Activated T-cell treated with anti-CD3 and anti-CD28 coated beads, Interleukin-2, amount 50 U/mL, for 24 hours (primary cell): Measurements from ENCODE around the gene TAF10.

Experiments used
- DNase-seq: peaks from one replicate; pipeline ENCODE4 v3.0.0-alpha.2; 2020
- H3K27ac Mint-ChIP-seq: 2 replicates; pipeline ENCODE4 v1.8.0; 2020; ENCODE audit warnings: mild to moderate bottlenecking, mixed read lengths
- H3K27me3 Mint-ChIP-seq: 2 replicates; pipeline ENCODE4 v1.8.0; 2020; ENCODE audit warnings: mixed read lengths
- H3K36me3 Mint-ChIP-seq: 2 replicates; pipeline ENCODE4 v1.8.0; 2020; ENCODE audit warnings: low read depth, mixed read lengths
- H3K4me1 Mint-ChIP-seq: 2 replicates; pipeline ENCODE4 v1.8.0; 2020; ENCODE audit warnings: low read depth, mixed read lengths
- H3K4me3 Mint-ChIP-seq: 2 replicates; pipeline ENCODE4 v1.8.0; 2020; ENCODE audit warnings: mild to moderate bottlenecking, moderate library complexity, mixed read lengths
- H3K9me3 Mint-ChIP-seq: 2 replicates; pipeline ENCODE4 v1.8.0; 2020; ENCODE audit warnings: mixed read lengths

The TAF10 gene

GRCh38 chr11:6648501-6648900, 36.5 kb upstream of the TAF10 start:
- Mint-ChIP-seq H3K9me3 (no peaks in the 10 kb centered on the region), H3K36me3 (no peaks in the 10 kb centered on the region), H3K27me3 (no peaks in the 10 kb centered on the region), H3K27ac (no peak overlapping the region), H3K4me3 (no peak overlapping the region), H3K4me1 (no peaks in the 10 kb centered on the region)
- DNase-seq = no peak

GRCh38 chr11:6647836-6648235, 35.8 kb upstream of the TAF10 start:
- Mint-ChIP-seq H3K27me3 (no peaks in the 10 kb centered on the region), H3K9me3 (no peaks in the 10 kb centered on the region), H3K4me3 (no peak overlapping the region), H3K36me3 (no peaks in the 10 kb centered on the region), H3K4me1 (no peaks in the 10 kb centered on the region), H3K27ac (no peak overlapping the region)
- DNase-seq = no peak

GRCh38 chr11:6646918-6647679, 35.1 kb upstream of the TAF10 start:
- Mint-ChIP-seq H3K36me3 (no peaks in the 10 kb centered on the region), H3K27ac (no peak overlapping the region), H3K4me3 (no peak overlapping the region), H3K9me3 (no peaks in the 10 kb centered on the region), H3K4me1 (no peaks in the 10 kb centered on the region), H3K27me3 (no peaks in the 10 kb centered on the region)
- DNase-seq = peak; percentile 69

- H3K4me1 Mint-ChIP-seq = no peaks in the 10 kb centered on the region
- H3K27ac Mint-ChIP-seq = no peak overlapping the region
- H3K4me3 Mint-ChIP-seq = no peak overlapping the region
- no peaks in the 10 kb centered on the region for H3K36me3 Mint-ChIP-seq
- DNase-seq = no peak
- H3K9me3 Mint-ChIP-seq = no peaks in the 10 kb centered on the region
- no peaks in the 10 kb centered on the region for H3K27me3 Mint-ChIP-seq
These were observed 34.5 kb upstream of the TAF10 start for GRCh38 chr11:6646576-6646917.

GRCh38 chr11:6646071-6646470, 34.1 kb upstream of the TAF10 start:
- Mint-ChIP-seq H3K36me3 (no peaks in the 10 kb centered on the region), H3K4me1 (no peaks in the 10 kb centered on the region), H3K4me3 (no peak overlapping the region), H3K9me3 (no peaks in the 10 kb centered on the region), H3K27me3 (no peaks in the 10 kb centered on the region), H3K27ac (no peak overlapping the region)
- DNase-seq = no peak

GRCh38 chr11:6642957-6643356, 30.9 kb upstream of the TAF10 start:
- no peaks in the 10 kb centered on the region for H3K27me3 Mint-ChIP-seq
- no peak overlapping the region for H3K4me3 Mint-ChIP-seq
- H3K4me1 Mint-ChIP-seq = no peaks in the 10 kb centered on the region
- H3K27ac Mint-ChIP-seq = no peak overlapping the region
- H3K9me3 Mint-ChIP-seq = no peaks in the 10 kb centered on the region
- no peak for DNase-seq
- no peaks in the 10 kb centered on the region for H3K36me3 Mint-ChIP-seq

GRCh38 chr11:6640985-6641701, 29.1 kb upstream of the TAF10 start:
- H3K4me1 Mint-ChIP-seq = no peaks in the 10 kb centered on the region
- no peaks in the 10 kb centered on the region for H3K9me3 Mint-ChIP-seq
- H3K36me3 Mint-ChIP-seq = no peaks in the 10 kb centered on the region
- no peak for DNase-seq
- no peaks in the 10 kb centered on the region for H3K27me3 Mint-ChIP-seq
- no peak overlapping the region for H3K4me3 Mint-ChIP-seq
- H3K27ac Mint-ChIP-seq = no peak overlapping the region

GRCh38 chr11:6640036-6640984, 28.3 kb upstream of the TAF10 start:
- H3K4me3 Mint-ChIP-seq = no peak overlapping the region
- DNase-seq = no peak
- H3K36me3 Mint-ChIP-seq = no peaks in the 10 kb centered on the region
- no peaks in the 10 kb centered on the region for H3K9me3 Mint-ChIP-seq
- no peaks in the 10 kb centered on the region for H3K27me3 Mint-ChIP-seq
- no peak overlapping the region for H3K27ac Mint-ChIP-seq
- H3K4me1 Mint-ChIP-seq = no peaks in the 10 kb centered on the region

- no peak overlapping the region for H3K4me3 Mint-ChIP-seq
- H3K27ac Mint-ChIP-seq = no peak overlapping the region
- H3K36me3 Mint-ChIP-seq = no peaks in the 10 kb centered on the region
- H3K27me3 Mint-ChIP-seq = no peaks in the 10 kb centered on the region
- no peaks in the 10 kb centered on the region for H3K4me1 Mint-ChIP-seq
- no peaks in the 10 kb centered on the region for H3K9me3 Mint-ChIP-seq
- no peak for DNase-seq
These were observed 26.4 kb upstream of the TAF10 start for GRCh38 chr11:6638429-6638828.

GRCh38 chr11:6637871-6638270, 25.9 kb upstream of the TAF10 start:
- Mint-ChIP-seq H3K27ac (no peak overlapping the region), H3K4me1 (no peaks in the 10 kb centered on the region), H3K27me3 (no peaks in the 10 kb centered on the region), H3K36me3 (no peaks in the 10 kb centered on the region), H3K9me3 (no peaks in the 10 kb centered on the region), H3K4me3 (no peak overlapping the region)
- DNase-seq = no peak

GRCh38 chr11:6636480-6636879, 24.5 kb upstream of the TAF10 start:
- H3K9me3 Mint-ChIP-seq = no peaks in the 10 kb centered on the region
- no peak overlapping the region for H3K4me3 Mint-ChIP-seq
- no peak for DNase-seq
- H3K27me3 Mint-ChIP-seq = no peaks in the 10 kb centered on the region
- H3K27ac Mint-ChIP-seq = no peak overlapping the region
- no peaks in the 10 kb centered on the region for H3K36me3 Mint-ChIP-seq
- H3K4me1 Mint-ChIP-seq = peaks cover 3% of the 10 kb centered on the region

GRCh38 chr11:6635082-6635932, 23.3 kb upstream of the TAF10 start:
- no peaks in the 10 kb centered on the region for H3K27me3 Mint-ChIP-seq
- no peak overlapping the region for H3K4me3 Mint-ChIP-seq
- no peaks in the 10 kb centered on the region for H3K9me3 Mint-ChIP-seq
- no peak overlapping the region for H3K27ac Mint-ChIP-seq
- peaks cover 3% of the 10 kb centered on the region for H3K4me1 Mint-ChIP-seq
- H3K36me3 Mint-ChIP-seq = no peaks in the 10 kb centered on the region
- DNase-seq = peak; percentile 20

- DNase-seq = no peak
These were observed 22.5 kb upstream of the TAF10 start for GRCh38 chr11:6634534-6634933.

More at GRCh38 chr11:6634534-6634933, 22.5 kb upstream of the TAF10 start:
- Mint-ChIP-seq H3K36me3 (no peaks in the 10 kb centered on the region), H3K9me3 (no peaks in the 10 kb centered on the region), H3K27me3 (no peaks in the 10 kb centered on the region), H3K4me3 (no peak overlapping the region), H3K27ac (no peak overlapping the region), H3K4me1 (peaks cover 3% of the 10 kb centered on the region)
